ENCODE data around the gene REX1BD. TPM values are rescaled to one million over a fixed set of nuclear protein-coding genes. Genes with fewer than 3 reads are reported as not detected.

Gene REX1BD
- total RNA-seq, 1 donor from 2014 or later = 47.4 TPM

GRCh38 chr19:18603958-18604819 is 15.6 kb downstream of the REX1BD start:
- H3K4me2 ChIP-seq (ENCODE audit: low read length) = peak overlapping the region; percentile 30
- no peak overlapping the region for H3K9ac ChIP-seq (ENCODE audit: low read length)
- no peaks in the 10 kb centered on the region for H3K79me2 ChIP-seq (ENCODE audit: insufficient read depth, low read length)
- H3K27ac Mint-ChIP-seq (ENCODE audit: unreplicated experiment) = no peak overlapping the region
- peaks cover 3% of the 10 kb centered on the region for H3K4me1 ChIP-seq (ENCODE audit: insufficient read depth, low read length)
- FAIRE-seq = no peak
- peaks cover 5% of the 10 kb centered on the region for H3K4me1 Mint-ChIP-seq (ENCODE audit: low read depth, unreplicated experiment)
- peaks cover 35% of the 10 kb centered on the region for H3K27me3 ChIP-seq (ENCODE audit: insufficient read depth, low read length)
- H3K36me3 ChIP-seq (ENCODE audit: insufficient read depth, low read length) = no peaks in the 10 kb centered on the region
- no peak overlapping the region for H3K4me3 ChIP-seq (ENCODE audit: insufficient read depth, low read depth, low read length)
- H3K27me3 Mint-ChIP-seq (ENCODE audit: low read depth, unreplicated experiment) = peaks cover 56% of the 10 kb centered on the region
- no peaks in the 10 kb centered on the region for H3K9me3 ChIP-seq (ENCODE audit: insufficient read depth, low read depth, low read length)
- no peak for DNase-seq (ENCODE audit: low read depth)
- no peak overlapping the region for H3K4me3 Mint-ChIP-seq (ENCODE audit: unreplicated experiment)
- no peaks in the 10 kb centered on the region for H3K9me3 Mint-ChIP-seq (ENCODE audit: unreplicated experiment)
- H3K27ac ChIP-seq (ENCODE audit: low read depth, low read length) = no peak overlapping the region
- peaks cover 9% of the 10 kb centered on the region for H4K20me1 ChIP-seq (ENCODE audit: insufficient read depth, low read length)
- H3K36me3 Mint-ChIP-seq (ENCODE audit: low read depth, unreplicated experiment) = peaks cover 3% of the 10 kb centered on the region
- H2AFZ ChIP-seq (ENCODE audit: low read depth, low read length) = no peak overlapping the region
- TF ChIP-seq CTCF (IDR thresholded peaks at IDR 0.05; ENCODE audit: insufficient read depth, low read depth, low read length) = no peak
- TF ChIP-seq EZH2 (IDR thresholded peaks at IDR 0.05; ENCODE audit: insufficient read depth, low read length) = no peak

GRCh38 chr19:18604820-18605159 is 16.2 kb downstream of the REX1BD start:
- FAIRE-seq = no peak
- Histone ChIP-seq H3K27ac (ENCODE audit: low read depth, low read length) (no peak overlapping the region), H3K9ac (ENCODE audit: low read length) (no peak overlapping the region), H4K20me1 (ENCODE audit: insufficient read depth, low read length) (peaks cover 9% of the 10 kb centered on the region), H3K36me3 (ENCODE audit: insufficient read depth, low read length) (no peaks in the 10 kb centered on the region), H2AFZ (ENCODE audit: low read depth, low read length) (no peak overlapping the region), H3K4me3 (ENCODE audit: insufficient read depth, low read depth, low read length) (no peak overlapping the region), H3K27me3 (ENCODE audit: insufficient read depth, low read length) (peaks cover 41% of the 10 kb centered on the region), H3K9me3 (ENCODE audit: insufficient read depth, low read depth, low read length) (no peaks in the 10 kb centered on the region), H3K4me1 (ENCODE audit: insufficient read depth, low read length) (peaks cover 3% of the 10 kb centered on the region), H3K4me2 (ENCODE audit: low read length) (peak overlapping the region; percentile 41), H3K79me2 (ENCODE audit: insufficient read depth, low read length) (no peaks in the 10 kb centered on the region)
- peaks cover 3% of the 10 kb centered on the region for H3K36me3 Mint-ChIP-seq (ENCODE audit: low read depth, unreplicated experiment)
- peaks cover 59% of the 10 kb centered on the region for H3K27me3 Mint-ChIP-seq (ENCODE audit: low read depth, unreplicated experiment)
- TF ChIP-seq EZH2 (IDR thresholded peaks at IDR 0.05; ENCODE audit: insufficient read depth, low read length) (no peak), CTCF (IDR thresholded peaks at IDR 0.05; ENCODE audit: insufficient read depth, low read depth, low read length) (no peak)
- no peaks in the 10 kb centered on the region for H3K9me3 Mint-ChIP-seq (ENCODE audit: unreplicated experiment)
- H3K27ac Mint-ChIP-seq (ENCODE audit: unreplicated experiment) = no peak overlapping the region
- peaks cover 5% of the 10 kb centered on the region for H3K4me1 Mint-ChIP-seq (ENCODE audit: low read depth, unreplicated experiment)
- DNase-seq (ENCODE audit: low read depth) = no peak
- H3K4me3 Mint-ChIP-seq (ENCODE audit: unreplicated experiment) = no peak overlapping the region

- no peak overlapping the region for H3K9ac ChIP-seq (ENCODE audit: low read length)
- peak overlapping the region; percentile 66 for H3K27ac Mint-ChIP-seq (ENCODE audit: unreplicated experiment)
- DNase-seq (ENCODE audit: low read depth) (no peak), FAIRE-seq (no peak)
- no peak overlapping the region for H2AFZ ChIP-seq (ENCODE audit: low read depth, low read length)
- H3K36me3 Mint-ChIP-seq (ENCODE audit: low read depth, unreplicated experiment) = peaks cover 3% of the 10 kb centered on the region
- H3K27me3 Mint-ChIP-seq (ENCODE audit: low read depth, unreplicated experiment) = peaks cover 62% of the 10 kb centered on the region
- peaks cover 44% of the 10 kb centered on the region for H3K27me3 ChIP-seq (ENCODE audit: insufficient read depth, low read length)
- no peaks in the 10 kb centered on the region for H3K79me2 ChIP-seq (ENCODE audit: insufficient read depth, low read length)
- peaks cover 5% of the 10 kb centered on the region for H3K4me1 Mint-ChIP-seq (ENCODE audit: low read depth, unreplicated experiment)
- H3K4me3 Mint-ChIP-seq (ENCODE audit: unreplicated experiment) = peak overlapping the region; percentile 86
- no peaks in the 10 kb centered on the region for H3K9me3 ChIP-seq (ENCODE audit: insufficient read depth, low read depth, low read length)
- H3K27ac ChIP-seq (ENCODE audit: low read depth, low read length) = no peak overlapping the region
- H3K4me2 ChIP-seq (ENCODE audit: low read length) = peak overlapping the region; percentile 41
- H3K4me3 ChIP-seq (ENCODE audit: insufficient read depth, low read depth, low read length) = no peak overlapping the region
- H4K20me1 ChIP-seq (ENCODE audit: insufficient read depth, low read length) = peaks cover 12% of the 10 kb centered on the region
- H3K4me1 ChIP-seq (ENCODE audit: insufficient read depth, low read length) = peaks cover 3% of the 10 kb centered on the region
- TF ChIP-seq CTCF (IDR thresholded peaks at IDR 0.05; ENCODE audit: insufficient read depth, low read depth, low read length) (no peak), EZH2 (IDR thresholded peaks at IDR 0.05; ENCODE audit: insufficient read depth, low read length) (no peak)
- no peaks in the 10 kb centered on the region for H3K36me3 ChIP-seq (ENCODE audit: insufficient read depth, low read length)
- no peaks in the 10 kb centered on the region for H3K9me3 Mint-ChIP-seq (ENCODE audit: unreplicated experiment)
Measured at GRCh38 chr19:18605196-18605545, 16.6 kb downstream of the REX1BD start.

Measured in astrocyte (in vitro differentiated cells and primary cell).